ENCODE measurements around the gene SLC38A4.
A peak's percentile ranks its signal among the peaks of the same experiment; 100 is the strongest.

SLC38A4 gene

DNA sequence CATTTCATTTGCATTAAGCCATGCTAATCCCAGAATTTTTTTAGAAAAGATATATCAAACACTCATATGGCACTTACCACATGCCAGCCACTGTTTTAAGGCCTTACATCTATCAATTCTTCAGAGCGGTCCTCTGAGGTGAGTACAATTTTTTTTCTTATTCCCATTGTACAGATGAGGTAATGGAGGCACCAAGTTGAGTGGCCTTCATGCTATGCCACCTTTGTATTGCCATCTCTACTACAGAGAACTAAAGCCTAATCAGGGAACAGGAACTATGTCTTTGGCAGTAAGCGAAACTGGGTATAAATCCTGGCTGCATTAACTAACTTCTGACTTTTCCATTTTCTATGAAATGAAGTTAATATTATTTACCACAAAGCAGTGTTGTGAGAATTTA, 27.1 kb downstream of the SLC38A4 start:
- TF ChIP-seq, protein P1, sequence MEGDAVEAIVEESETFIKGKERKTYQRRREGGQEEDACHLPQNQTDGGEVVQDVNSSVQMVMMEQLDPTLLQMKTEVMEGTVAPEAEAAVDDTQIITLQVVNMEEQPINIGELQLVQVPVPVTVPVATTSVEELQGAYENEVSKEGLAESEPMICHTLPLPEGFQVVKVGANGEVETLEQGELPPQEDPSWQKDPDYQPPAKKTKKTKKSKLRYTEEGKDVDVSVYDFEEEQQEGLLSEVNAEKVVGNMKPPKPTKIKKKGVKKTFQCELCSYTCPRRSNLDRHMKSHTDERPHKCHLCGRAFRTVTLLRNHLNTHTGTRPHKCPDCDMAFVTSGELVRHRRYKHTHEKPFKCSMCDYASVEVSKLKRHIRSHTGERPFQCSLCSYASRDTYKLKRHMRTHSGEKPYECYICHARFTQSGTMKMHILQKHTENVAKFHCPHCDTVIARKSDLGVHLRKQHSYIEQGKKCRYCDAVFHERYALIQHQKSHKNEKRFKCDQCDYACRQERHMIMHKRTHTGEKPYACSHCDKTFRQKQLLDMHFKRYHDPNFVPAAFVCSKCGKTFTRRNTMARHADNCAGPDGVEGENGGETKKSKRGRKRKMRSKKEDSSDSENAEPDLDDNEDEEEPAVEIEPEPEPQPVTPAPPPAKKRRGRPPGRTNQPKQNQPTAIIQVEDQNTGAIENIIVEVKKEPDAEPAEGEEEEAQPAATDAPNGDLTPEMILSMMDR (IDR thresholded peaks at IDR 0.05; ENCODE audit: extremely low read depth, missing control alignments), result no peak
- no peak for DNase-seq (ENCODE audit: low spot score)

DNA sequence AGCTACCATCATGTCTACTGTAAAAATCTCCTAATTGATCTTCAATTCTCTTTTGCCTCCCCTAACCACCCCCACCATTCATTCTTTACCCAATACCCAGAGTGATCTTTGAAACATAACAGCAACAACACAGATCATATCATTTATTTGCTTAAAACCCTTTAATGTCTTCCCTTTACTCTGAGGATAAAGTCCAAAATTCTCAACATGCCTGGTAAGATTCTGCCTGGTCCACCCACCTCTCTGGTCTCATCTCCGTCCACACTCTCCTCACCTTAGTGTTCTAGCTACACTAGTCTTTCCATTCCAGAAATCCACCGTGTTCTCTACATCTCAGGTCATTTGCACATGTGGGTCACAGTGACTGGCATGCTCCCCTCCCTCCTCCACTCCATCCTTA, 27.7 kb downstream of the SLC38A4 start:
- TF ChIP-seq, protein P1 (IDR thresholded peaks at IDR 0.05; ENCODE audit: extremely low read depth, missing control alignments), result no peak
- DNase-seq (ENCODE audit: low spot score), result no peak

DNA sequence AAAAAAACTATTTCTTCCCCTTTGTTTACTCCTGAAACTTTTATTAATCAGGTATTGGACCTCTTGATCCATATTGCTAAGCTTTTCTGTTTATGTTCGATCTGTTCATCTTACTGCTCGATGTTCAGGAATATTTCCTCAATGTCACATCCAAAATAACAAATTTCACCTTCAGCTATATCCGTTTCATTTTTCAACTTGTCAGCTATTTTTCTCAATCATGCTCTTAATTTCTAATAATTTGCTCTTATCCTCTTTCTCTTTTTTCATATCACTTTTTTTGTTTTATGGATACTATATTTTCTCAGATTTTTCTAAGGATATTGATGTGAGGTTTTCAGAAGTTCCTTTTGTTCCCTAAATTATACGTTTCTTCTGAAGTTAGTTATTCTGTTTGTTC, 29.8 kb downstream of the SLC38A4 start:
- DNase-seq (ENCODE audit: low spot score), result no peak
- TF ChIP-seq, protein P1 (IDR thresholded peaks at IDR 0.05; ENCODE audit: extremely low read depth, missing control alignments), result no peak

GRCh38 chr12:46794593-46795190, 31.1 kb downstream of the SLC38A4 start:
- peak; percentile 23 for DNase-seq (ENCODE audit: low spot score)
- TF ChIP-seq, protein P1 (IDR thresholded peaks at IDR 0.05; ENCODE audit: extremely low read depth, missing control alignments), result no peak

DNA sequence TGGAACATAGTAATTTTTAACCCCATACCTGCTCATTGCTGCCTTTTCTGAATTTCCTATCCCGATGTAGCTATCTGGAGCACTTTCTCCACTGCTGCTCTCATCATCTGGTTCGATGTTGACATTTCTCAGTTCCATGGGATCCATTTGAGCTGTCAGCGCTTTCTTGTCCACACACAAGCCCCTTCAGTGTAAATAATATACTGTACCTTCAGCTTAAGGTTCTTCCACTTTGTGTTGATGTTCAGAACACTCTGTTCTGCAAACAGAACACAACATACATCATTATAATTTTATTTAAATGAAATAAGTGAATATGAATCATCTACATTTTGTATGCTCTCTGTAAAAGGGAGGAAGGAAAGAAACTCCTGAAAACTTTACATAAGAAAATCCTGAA, 32.9 kb downstream of the SLC38A4 start:
- DNase-seq (ENCODE audit: low spot score), result no peak
- TF ChIP-seq, protein P1 (IDR thresholded peaks at IDR 0.05; ENCODE audit: extremely low read depth, missing control alignments), result no peak

DNA sequence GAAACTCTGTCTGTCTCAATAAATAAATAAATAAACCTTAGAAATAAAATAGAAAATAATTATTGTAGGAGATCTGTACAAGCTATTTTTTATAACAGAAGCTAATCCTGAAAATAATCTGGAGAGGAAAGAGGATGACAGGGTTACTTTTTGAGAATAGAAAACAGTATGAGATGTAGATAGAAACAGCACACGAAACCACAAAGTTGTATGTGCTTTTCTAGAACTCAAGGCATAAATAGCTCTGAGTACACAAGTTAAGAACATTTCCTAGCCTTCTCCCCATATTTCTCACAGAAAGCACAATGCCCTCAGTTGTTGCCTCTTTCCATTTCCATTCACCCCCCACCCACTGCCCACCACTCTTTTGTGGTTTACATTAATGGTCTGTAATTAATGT, 35.7 kb downstream of the SLC38A4 start:
- TF ChIP-seq, protein P1 (IDR thresholded peaks at IDR 0.05; ENCODE audit: extremely low read depth, missing control alignments), result no peak
- DNase-seq (ENCODE audit: low spot score), result no peak

GRCh38 chr12:46788072-46788887, 37.5 kb downstream of the SLC38A4 start:
- TF ChIP-seq, protein P1 (IDR thresholded peaks at IDR 0.05; ENCODE audit: extremely low read depth, missing control alignments), result no peak
- DNase-seq (ENCODE audit: low spot score), result no peak
